GM23248 (cell line): ENCODE data around the gene SLC1A3. TPM values are rescaled to one million over a fixed set of nuclear protein-coding genes. Genes with fewer than 3 reads are reported as not detected.

Experiments used
- DNase-seq: peaks from one replicate; pipeline ENCODE4 v3.0.0-alpha.2; 2015
- H2AFZ ChIP-seq: fragments of 200-600 bp; sonication (generic); 2 replicates; pipeline ENCODE4 v1.6.1; 2016; ENCODE audit warnings: antibody characterized with exemption
- H3F3A ChIP-seq: fragments of 200-600 bp; sonication (generic); 2 replicates; pipeline ENCODE4 v1.6.1; 2016; ENCODE audit warnings: mild to moderate bottlenecking, antibody characterized with exemption, mixed run types; ENCODE audit not compliant: insufficient read depth
- H3K27ac ChIP-seq: fragments of 200-600 bp; sonication (generic); 2 replicates; pipeline ENCODE4 v1.5.1; 2016; ENCODE audit warnings: mild to moderate bottlenecking
- H3K27me3 ChIP-seq: fragments of 200-600 bp; sonication (generic); replicated peaks from 2 replicates; pipeline ENCODE4 v1.6.1; 2016; ENCODE audit warnings: mild to moderate bottlenecking; ENCODE audit not compliant: insufficient read depth
- H3K36me3 ChIP-seq: fragments of 200-600 bp; sonication (generic); 2 replicates; pipeline ENCODE4 v1.6.1; 2016; ENCODE audit warnings: low read depth, mild to moderate bottlenecking
- H3K4me1 ChIP-seq: fragments of 200-600 bp; sonication (generic); 2 replicates; pipeline ENCODE4 v1.6.1; 2016; ENCODE audit warnings: mild to moderate bottlenecking; ENCODE audit not compliant: insufficient read depth
- H3K4me2 ChIP-seq: fragments of 200-600 bp; sonication (generic); one replicate; pipeline ENCODE4 v1.6.1; 2016; ENCODE audit warnings: mild to moderate bottlenecking; ENCODE audit not compliant: unreplicated experiment
- H3K4me3 ChIP-seq: fragments of 200-600 bp; sonication (generic); 2 replicates; pipeline ENCODE4 v1.5.1; 2016; ENCODE audit warnings: mild to moderate bottlenecking
- H3K79me2 ChIP-seq: fragments of 200-600 bp; sonication (generic); 2 replicates; pipeline ENCODE4 v1.6.1; 2016; ENCODE audit warnings: mild to moderate bottlenecking; ENCODE audit not compliant: insufficient read depth
- H3K9ac ChIP-seq: fragments of 200-600 bp; sonication (generic); 2 replicates; pipeline ENCODE4 v1.6.1; 2016; ENCODE audit warnings: mild to moderate bottlenecking
- H3K9me2 ChIP-seq: fragments of 200-600 bp; sonication (generic); 2 replicates; pipeline ENCODE4 v1.6.1; 2016; ENCODE audit warnings: mixed run types, mild to moderate bottlenecking, moderate library complexity; ENCODE audit not compliant: insufficient read depth
- H3K9me3 ChIP-seq: fragments of 200-600 bp; sonication (generic); one replicate; pipeline ENCODE4 v1.6.1; 2017; ENCODE audit warnings: low read depth
- H4K20me1 ChIP-seq: fragments of 200-600 bp; sonication (generic); 2 replicates; pipeline ENCODE4 v1.6.0; 2016; ENCODE audit not compliant: insufficient read depth
- EZH2 ChIP-seq: fragments of 200-600 bp; sonication (generic); IDR thresholded peaks from 2 replicates; pipeline ENCODE4 v1.6.1; 2018; ENCODE audit warnings: antibody characterized with exemption, mild to moderate bottlenecking; ENCODE audit not compliant: insufficient read depth, poor library complexity, severe bottlenecking
- EZH2phosphoT487 ChIP-seq: fragments of 200-600 bp; sonication (generic); IDR thresholded peaks from 2 replicates; pipeline ENCODE4 v1.6.1; 2018; ENCODE audit warnings: antibody characterized with exemption, moderate library complexity, mild to moderate bottlenecking, low read depth; ENCODE audit not compliant: insufficient read depth
- WGBS, 2 experiments: methylation state at CpG; one replicate each; pipeline ENCODE4 v1.1.6; 2015 to 2017; ENCODE audit warnings: low lambda C conversion rate in 2 of 2, low coverage in 1 of 2; ENCODE audit errors: missing lambda C conversion rate in 2 of 2; 5-methylcytosine and 5-hydroxymethylcytosine counted together
- in situ Hi-C: fragments of 300-500 bp; cut with MboI; formaldehyde crosslinking; loops from 2 replicates; pipeline ENCODE4 v1.15.0; 2020
- polyA plus RNA-seq: library from polyadenylated mRNA; unstranded; fragments of >200 nt; fragmentation: Nextera tagmentation; extraction: Ambion mirVana; gene quantifications from 2 replicates; pipeline ENCODE4 v1.2.1, GENCODE V29; 2016
- total RNA-seq: library from RNA; depleted of rRNA; stranded (reverse); fragments of >200 nt; shearing (Covaris generic); gene quantifications from 2 replicates; pipeline ENCODE4 v1.2.3, GENCODE V29; 2014

SLC1A3 gene
- total and polyA plus RNA-seq, 2 experiments from 2014 or later, result 1.7 to 2.5 TPM

DNA sequence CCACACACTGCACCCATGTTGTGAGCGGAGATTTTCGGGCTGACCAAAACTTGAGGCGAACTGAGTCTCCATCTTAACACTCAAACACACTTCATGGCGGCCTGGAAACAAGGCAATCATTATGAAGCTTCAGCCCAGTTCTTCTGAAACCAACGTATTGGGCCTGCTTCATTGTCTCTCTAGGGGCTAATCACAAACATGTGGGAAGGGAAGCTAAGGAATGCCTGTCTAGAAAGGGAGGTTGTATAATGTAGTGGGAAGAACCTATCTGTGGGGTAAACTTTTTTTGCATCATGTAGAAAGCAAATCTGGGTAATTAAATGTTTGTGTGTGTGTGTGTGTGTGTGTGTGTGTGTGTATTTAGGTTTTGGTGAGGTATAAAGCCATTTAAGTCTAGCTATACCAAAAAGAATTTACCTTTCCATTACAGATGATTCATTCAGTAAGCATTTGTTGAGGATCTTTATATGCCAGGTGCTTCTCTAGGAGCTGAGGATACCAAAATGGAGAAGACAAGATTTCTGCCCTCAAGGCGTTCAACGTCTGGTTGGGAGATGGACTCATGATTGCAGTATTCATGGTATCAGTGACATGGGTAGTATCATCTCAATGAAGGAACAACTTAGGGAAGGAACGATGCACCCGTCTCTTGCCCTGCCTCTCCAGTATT, 29.4 kb downstream of the SLC1A3 start:
- Histone ChIP-seq H3K9ac (no peak overlapping the region), H3K4me2 (no peak overlapping the region), H3K4me3 (no peak overlapping the region), H2AFZ (no peak overlapping the region), H3K9me3 (no peaks in the 10 kb centered on the region), H3K79me2 (no peaks in the 10 kb centered on the region), H3K27ac (no peak overlapping the region), H4K20me1 (no peaks in the 10 kb centered on the region), H3K27me3 (no peaks in the 10 kb centered on the region), H3K36me3 (no peaks in the 10 kb centered on the region), H3F3A (peaks cover 2% of the 10 kb centered on the region; the same call in 1 of the 2 replicates), H3K4me1 (peaks cover 13% of the 10 kb centered on the region), H3K9me2 (no peaks in the 10 kb centered on the region)
- WGBS, 2 experiments, result 78 to 79% methylated on average over 9 of the region's 9 CpGs
- no peak for DNase-seq
- in situ Hi-C loops, result no loop called here
- TF ChIP-seq EZH2phosphoT487 (no peak), EZH2 (no peak)

DNA sequence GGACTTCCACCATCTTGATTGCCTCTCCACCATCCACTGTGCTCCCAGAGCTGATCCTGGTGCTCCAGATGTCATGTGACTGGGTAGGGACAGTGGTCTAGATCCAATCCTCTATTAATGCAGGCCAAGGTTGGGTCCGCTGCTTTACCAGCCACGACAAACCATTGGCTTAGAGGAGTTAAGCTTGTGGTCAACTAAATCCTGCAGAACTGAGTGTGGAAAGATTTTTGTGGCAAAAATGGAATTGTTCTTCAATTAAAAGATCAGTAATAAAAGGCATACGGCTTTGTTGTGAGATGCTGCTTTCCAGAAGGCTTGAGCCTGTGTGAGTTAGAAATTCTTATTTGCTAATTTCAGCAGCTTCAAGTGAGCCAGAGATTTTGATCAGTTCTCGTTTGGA, 30.7 kb downstream of the SLC1A3 start:
- H3K9me2 ChIP-seq, result no peaks in the 10 kb centered on the region
- no peak overlapping the region for H3K9ac ChIP-seq
- 86 to 88% methylated on average over 4 of the region's 4 CpGs for WGBS, 2 experiments
- H4K20me1 ChIP-seq, result no peaks in the 10 kb centered on the region
- TF ChIP-seq EZH2phosphoT487, result no peak
- no peak for TF ChIP-seq EZH2
- no peaks in the 10 kb centered on the region for H3K36me3 ChIP-seq
- in situ Hi-C loops, result no loop called here
- H3K79me2 ChIP-seq, result no peaks in the 10 kb centered on the region
- H3K4me2 ChIP-seq, result no peak overlapping the region
- H3K27me3 ChIP-seq, result no peaks in the 10 kb centered on the region
- no peak overlapping the region for H3K27ac ChIP-seq
- peaks cover 10% of the 10 kb centered on the region for H3K4me1 ChIP-seq
- no peaks in the 10 kb centered on the region for H3F3A ChIP-seq
- H2AFZ ChIP-seq, result no peak overlapping the region
- H3K4me3 ChIP-seq, result no peak overlapping the region
- no peak for DNase-seq
- H3K9me3 ChIP-seq, result no peaks in the 10 kb centered on the region

DNA sequence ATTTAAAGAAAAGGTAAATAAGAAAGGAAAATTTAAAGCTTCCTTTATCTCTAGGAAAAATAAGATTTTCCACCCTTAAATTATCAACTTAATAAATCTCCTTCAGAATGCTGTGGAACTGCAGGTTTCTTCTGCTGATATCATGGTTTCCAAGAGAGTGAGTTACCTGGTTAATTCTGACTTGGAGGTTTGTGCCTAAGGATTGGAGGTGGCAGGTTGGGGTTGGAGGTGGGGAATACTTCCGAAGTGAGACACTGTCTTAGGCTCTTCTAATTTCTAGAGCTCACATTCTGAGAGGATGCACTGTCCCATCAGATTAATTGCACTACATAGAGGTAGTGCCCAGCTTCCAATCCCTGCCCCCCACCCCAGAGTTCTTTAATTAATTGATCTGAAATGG, 31.1 kb downstream of the SLC1A3 start:
- TF ChIP-seq EZH2 (no peak), EZH2phosphoT487 (no peak)
- 93 to 94% methylated on average over 1 of the region's 1 CpG for WGBS, 2 experiments

DNA sequence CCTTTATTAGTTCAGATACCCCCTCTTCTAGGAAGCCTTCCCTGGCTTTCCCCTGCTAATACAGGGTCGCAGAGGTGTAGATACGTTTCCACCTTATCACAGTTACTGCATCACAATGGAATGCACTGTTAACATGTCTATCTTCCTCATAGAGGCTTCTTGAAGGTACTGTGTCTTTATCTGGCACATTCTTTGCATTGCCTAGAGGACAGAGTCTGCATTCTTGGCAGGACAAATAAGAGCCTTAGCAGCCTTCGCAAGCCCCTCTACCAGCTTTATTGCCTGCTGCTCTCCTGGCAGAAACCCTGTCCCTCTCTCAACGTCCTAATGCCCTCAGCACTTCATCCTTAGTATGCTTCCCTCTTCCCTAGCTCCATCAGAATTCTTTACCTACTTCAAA, 31.6 kb downstream of the SLC1A3 start:
- 87 to 92% methylated on average over 4 of the region's 4 CpGs for WGBS, 2 experiments
- Histone ChIP-seq H2AFZ (no peak overlapping the region), H3K4me2 (no peak overlapping the region), H3K4me3 (no peak overlapping the region), H3K36me3 (no peaks in the 10 kb centered on the region), H3F3A (no peaks in the 10 kb centered on the region), H4K20me1 (no peaks in the 10 kb centered on the region), H3K9me2 (no peaks in the 10 kb centered on the region), H3K27me3 (no peaks in the 10 kb centered on the region), H3K79me2 (no peaks in the 10 kb centered on the region), H3K9ac (no peak overlapping the region), H3K4me1 (peaks cover 10% of the 10 kb centered on the region), H3K9me3 (no peaks in the 10 kb centered on the region), H3K27ac (no peak overlapping the region)
- no peak for DNase-seq
- in situ Hi-C loops, result no loop called here
- no peak for TF ChIP-seq EZH2phosphoT487
- no peak for TF ChIP-seq EZH2

More for the DNA sequence above, 31.1 kb downstream of the SLC1A3 start:
- in situ Hi-C loops, result no loop called here
- Histone ChIP-seq H3K27ac (no peak overlapping the region), H3K4me3 (no peak overlapping the region), H3K9me3 (no peaks in the 10 kb centered on the region), H3K27me3 (no peaks in the 10 kb centered on the region), H3K9ac (no peak overlapping the region), H3K36me3 (no peaks in the 10 kb centered on the region), H3K9me2 (no peaks in the 10 kb centered on the region), H3K79me2 (no peaks in the 10 kb centered on the region), H3K4me2 (no peak overlapping the region), H2AFZ (no peak overlapping the region), H3F3A (no peaks in the 10 kb centered on the region), H4K20me1 (no peaks in the 10 kb centered on the region), H3K4me1 (peaks cover 10% of the 10 kb centered on the region)
- DNase-seq, result no peak

DNA sequence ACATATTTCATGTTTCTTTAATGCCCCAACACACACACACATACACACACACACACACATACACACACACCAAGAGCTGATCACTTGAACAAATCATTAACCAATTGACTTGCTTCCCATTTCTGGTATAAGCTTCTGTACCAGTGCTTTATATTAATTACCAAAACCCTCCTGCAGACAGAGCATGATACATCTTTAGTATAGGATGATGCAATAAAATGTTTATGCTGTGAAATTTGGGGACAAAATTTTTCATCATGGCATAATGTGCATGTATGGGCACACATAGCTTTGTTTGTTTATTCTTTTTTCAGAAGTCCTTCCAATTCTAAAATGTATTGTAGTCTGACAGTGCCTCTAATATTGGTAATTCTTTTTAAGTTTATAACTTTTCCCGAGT, 34.5 kb downstream of the SLC1A3 start:
- Histone ChIP-seq H3K36me3 (no peaks in the 10 kb centered on the region), H3K27ac (no peak overlapping the region), H2AFZ (no peak overlapping the region), H3F3A (no peaks in the 10 kb centered on the region), H3K4me2 (no peak overlapping the region), H3K79me2 (no peaks in the 10 kb centered on the region), H3K9ac (no peak overlapping the region), H3K4me1 (peaks cover 10% of the 10 kb centered on the region), H3K9me3 (no peaks in the 10 kb centered on the region), H4K20me1 (no peaks in the 10 kb centered on the region), H3K4me3 (no peak overlapping the region), H3K9me2 (no peaks in the 10 kb centered on the region), H3K27me3 (no peaks in the 10 kb centered on the region)
- 84 to 100% methylated on average over 1 of the region's 1 CpG for WGBS, 2 experiments
- in situ Hi-C loops, result no loop called here
- TF ChIP-seq EZH2phosphoT487 (no peak), EZH2 (no peak)
- DNase-seq, result no peak
